ENCODE results near the gene CCDC78. TPM values are rescaled to one million over a fixed set of nuclear protein-coding genes. Genes with fewer than 3 reads are reported as not detected.

Gene CCDC78
- 0.49 TPM for total RNA-seq
- long read RNA-seq = 0 reads

DNA sequence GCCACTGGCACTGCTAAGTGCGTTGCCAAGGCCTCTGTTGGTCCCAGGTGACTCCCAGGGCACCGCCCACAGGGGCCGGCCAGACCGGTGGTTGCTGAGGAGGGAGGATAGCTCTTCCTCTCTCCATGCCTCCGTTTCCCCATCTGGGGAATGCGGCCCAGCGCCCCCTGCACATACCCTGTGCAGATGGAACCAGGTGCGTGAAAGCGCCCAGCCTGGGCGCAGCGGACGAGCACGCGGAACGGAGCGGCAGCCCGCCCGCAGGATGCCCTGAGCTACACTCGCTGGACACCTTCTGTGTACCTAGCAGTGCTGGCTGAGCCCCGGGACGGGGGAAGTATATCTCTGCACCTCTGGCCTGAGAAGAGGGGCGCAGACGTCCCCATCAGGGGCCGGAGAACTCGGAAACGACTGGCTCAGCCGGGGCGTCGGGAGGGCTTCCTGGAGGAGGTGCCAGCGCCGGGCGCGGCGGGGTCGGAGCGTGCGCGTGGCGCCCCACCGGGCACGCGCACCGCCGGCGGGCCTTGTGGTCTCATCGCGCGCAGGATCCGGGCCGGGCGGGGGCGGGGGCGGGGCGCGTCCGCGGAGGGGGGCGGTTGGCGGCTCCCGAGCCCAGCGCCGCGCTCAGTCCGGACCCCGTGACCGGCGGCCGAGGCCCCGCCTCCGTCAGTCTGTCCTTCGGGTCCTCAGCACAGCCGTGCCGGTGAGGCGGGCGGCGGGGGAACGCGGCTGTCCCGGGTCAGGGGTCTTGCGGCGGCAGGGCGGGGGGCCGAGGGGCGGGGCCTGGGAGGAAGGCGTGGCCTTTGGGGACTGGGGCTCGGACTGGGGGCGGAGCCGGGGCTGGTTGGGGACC, at the start of gene CCDC78, which contains the start of gene HAGHL:
Gene CCDC78 (minus strand): TSS at position 6 of the 853 bp plus-strand sequence. CDS start 76 bp downstream, outside the sequence.
Gene HAGHL (plus strand): TSS at position 669 of the 853 bp plus-strand sequence. CDS start 404 bp downstream, outside the sequence.
- peak; percentile 45 for ATAC-seq
- no peak for DNase-seq (ENCODE audit: missing footprints)
- intact Hi-C loops (cut with DNase I) = no loop called here

GRCh38 chr16:775236-775796, 49.1 kb upstream of the CCDC78 start:
- ATAC-seq (peak; percentile 3), DNase-seq (ENCODE audit: missing footprints) (no peak)
- intact Hi-C loops (cut with DNase I) = no loop called here

DNA sequence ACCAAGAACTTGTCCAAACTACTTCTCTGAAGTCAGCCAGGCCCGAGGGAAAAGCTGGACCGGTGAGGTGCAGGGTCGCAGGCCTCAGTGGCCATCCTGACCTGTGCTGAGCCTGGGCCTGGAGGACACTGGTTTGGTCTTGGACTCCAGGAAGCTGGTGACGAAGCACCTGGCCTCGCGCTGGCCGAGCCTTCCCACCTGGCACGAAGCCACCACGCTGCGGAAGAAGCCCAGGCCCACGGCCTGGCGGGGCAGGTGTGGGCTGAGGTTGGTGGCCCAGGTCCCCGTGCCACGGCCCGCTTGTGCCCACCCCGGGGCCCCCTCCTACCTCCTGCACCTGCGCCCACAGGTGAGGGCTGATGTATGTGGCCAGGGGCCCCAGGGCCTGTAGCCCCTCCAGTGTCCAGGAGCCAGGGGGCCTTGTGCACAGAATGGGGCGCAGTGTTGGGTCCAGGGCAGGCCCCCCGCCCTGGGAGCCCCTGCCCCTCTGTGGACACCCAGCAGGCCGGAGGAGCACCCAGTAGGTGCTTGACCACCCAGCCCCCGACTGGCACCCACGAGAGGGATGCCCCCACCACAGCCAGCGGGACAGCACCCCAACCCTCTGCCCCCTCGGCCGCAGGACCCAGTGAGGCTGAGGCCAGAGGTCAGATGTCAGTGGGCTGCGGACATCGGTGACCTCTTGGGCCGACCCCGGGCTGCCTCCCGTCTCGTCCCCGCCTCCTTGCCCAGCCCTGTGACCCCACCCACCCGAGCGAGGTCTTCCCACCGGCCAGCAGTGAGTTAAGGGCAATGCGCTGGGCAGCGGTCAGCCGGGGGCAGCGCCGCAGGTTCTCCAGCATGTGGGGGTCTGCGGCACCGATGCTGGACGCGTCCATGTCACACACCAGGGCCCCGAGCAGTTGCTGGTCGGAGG, 48.1 kb upstream of the CCDC78 start:
- intact Hi-C loops (cut with DNase I) = no loop called here
- no peak for DNase-seq (ENCODE audit: missing footprints)
- ATAC-seq = no peak

DNA sequence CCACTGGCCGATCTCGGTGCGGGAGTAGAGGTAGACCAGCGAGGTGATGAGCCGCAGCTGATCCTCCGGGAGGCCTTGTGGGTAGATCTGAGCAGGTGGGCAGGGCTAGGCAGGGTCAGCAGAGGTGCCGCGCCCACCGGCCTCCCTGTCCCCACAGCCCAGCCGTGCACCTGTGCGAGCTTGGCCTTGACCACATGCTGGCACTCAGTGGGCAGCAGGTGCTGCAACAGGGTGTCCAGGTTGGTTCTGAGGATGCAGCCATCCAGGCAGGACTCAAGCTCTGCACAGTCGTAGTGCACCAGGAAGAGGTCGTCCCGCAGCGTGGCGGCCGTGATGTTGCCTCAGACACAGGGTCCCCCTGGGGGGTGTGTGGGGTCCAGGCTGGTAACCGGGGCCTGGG, 46.7 kb upstream of the CCDC78 start:
- ATAC-seq (no peak), DNase-seq (ENCODE audit: missing footprints) (no peak)
- intact Hi-C loops (cut with DNase I) = no loop called here

DNA sequence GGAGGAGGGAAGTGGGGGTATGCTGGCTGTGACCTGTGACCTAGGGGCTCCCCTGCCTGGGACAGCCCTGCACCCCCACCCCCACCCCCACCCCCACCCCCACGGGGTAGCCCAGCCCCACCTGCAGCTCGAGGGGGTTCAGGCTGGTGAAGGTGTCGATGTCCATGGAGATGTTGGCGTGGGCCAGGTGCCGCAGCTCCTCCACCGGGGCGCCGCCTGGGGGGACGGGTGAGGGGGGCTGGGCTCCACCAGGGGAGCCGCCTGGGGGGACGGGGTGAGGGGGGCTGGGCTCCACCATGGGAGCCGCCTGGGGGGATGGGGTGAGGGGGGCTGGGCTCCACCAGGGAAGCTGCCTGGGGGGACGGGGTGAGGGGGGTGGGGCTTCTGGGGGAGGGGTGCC, 44.2 kb upstream of the CCDC78 start:
- no peak for ATAC-seq
- intact Hi-C loops (cut with DNase I) = no loop called here
- DNase-seq (ENCODE audit: missing footprints) = no peak

DNA sequence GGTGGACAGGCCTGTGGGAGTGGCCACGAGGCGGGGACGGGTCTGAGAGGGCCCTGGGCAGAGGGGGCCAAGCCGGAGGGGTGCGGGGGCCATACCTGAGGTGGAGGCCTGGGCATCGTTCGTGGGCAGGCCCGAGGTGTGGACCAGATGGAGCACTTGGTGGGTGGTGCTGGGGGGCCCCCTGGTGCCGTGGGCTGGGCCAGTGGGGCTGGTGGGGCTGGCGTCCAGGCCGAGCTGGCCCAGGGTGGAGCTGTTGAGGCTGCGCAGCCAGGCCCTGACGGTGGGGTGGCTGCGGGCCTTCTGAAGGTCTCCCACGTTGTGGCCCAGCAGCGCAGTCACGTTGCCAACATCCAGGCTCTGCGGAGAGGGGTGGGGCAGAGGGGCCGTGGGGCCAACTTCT, 43.7 kb upstream of the CCDC78 start:
- ATAC-seq (no peak), DNase-seq (ENCODE audit: missing footprints) (no peak)
- intact Hi-C loops (cut with DNase I) = no loop called here

DNA sequence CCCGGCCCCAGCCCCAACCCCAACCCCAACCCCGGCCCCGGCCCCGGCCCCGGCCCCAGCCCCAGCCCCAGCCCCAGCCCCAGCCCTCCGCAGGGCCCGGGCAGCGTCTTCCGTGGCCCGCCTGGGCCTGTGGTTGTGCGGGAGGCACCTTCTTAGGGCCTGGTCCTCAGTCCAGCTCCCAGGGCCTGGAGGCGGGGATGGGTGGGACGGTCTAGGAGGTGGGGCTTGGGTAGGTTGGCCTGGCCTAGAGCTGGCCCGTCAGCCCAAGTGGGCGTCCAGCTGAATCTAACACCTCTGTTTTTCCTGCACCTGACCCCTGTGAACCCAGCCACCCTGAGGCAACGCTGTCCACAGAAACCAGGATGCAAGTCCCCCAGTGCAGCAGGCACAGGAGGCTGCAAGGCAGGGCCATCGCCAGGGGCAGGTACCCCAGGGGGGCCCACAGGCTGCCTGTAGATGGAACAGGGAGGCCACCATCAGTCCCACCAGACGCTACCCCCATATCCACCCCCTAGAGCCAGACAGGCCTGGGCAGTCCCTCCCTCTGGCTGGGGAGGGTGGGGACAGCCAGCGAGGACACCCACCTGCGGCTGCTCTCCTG, 43.0 kb upstream of the CCDC78 start:
- no peak for ATAC-seq
- DNase-seq (ENCODE audit: missing footprints) = peak; percentile 1
- intact Hi-C loops (cut with DNase I) = no loop called here

GRCh38 chr16:768428-768827, 42.2 kb upstream of the CCDC78 start:
- intact Hi-C loops (cut with DNase I) = no loop called here
- DNase-seq (ENCODE audit: missing footprints) = peak; percentile 65
- no peak for ATAC-seq

DNA sequence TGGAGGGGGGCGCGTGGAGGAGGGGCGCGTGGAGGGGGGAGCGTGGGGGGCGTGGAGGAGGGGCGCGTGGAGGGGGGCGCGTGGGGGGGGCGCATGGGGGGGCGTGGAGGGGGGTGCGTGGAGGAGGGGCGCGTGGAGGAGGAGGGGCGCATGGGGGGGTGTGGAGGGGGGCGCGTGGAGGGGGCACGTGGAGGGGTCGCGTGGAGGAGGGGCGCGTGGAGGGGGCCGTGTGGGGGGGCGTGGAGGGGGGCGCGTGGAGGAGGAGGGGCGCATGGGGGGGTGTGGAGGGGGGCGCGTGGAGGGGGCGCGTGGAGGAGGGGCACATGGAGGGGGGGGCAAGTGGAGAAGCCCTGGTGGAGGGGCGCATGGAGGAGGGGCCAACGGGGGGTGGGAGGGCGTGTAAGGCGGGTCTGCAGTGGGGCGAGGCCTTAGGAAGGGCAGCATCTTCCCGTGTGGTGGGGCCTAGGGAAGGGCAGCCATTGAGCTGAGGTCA, 41.5 kb upstream of the CCDC78 start:
- DNase-seq (ENCODE audit: missing footprints) (no peak), ATAC-seq (no peak)
- intact Hi-C loops (cut with DNase I) = no loop called here

- intact Hi-C loops (cut with DNase I) = no loop called here
- no peak for ATAC-seq
- peak; percentile 11 for DNase-seq (ENCODE audit: missing footprints)
Observed at GRCh38 chr16:766820-767640, 40.8 kb upstream of the CCDC78 start.

DNA sequence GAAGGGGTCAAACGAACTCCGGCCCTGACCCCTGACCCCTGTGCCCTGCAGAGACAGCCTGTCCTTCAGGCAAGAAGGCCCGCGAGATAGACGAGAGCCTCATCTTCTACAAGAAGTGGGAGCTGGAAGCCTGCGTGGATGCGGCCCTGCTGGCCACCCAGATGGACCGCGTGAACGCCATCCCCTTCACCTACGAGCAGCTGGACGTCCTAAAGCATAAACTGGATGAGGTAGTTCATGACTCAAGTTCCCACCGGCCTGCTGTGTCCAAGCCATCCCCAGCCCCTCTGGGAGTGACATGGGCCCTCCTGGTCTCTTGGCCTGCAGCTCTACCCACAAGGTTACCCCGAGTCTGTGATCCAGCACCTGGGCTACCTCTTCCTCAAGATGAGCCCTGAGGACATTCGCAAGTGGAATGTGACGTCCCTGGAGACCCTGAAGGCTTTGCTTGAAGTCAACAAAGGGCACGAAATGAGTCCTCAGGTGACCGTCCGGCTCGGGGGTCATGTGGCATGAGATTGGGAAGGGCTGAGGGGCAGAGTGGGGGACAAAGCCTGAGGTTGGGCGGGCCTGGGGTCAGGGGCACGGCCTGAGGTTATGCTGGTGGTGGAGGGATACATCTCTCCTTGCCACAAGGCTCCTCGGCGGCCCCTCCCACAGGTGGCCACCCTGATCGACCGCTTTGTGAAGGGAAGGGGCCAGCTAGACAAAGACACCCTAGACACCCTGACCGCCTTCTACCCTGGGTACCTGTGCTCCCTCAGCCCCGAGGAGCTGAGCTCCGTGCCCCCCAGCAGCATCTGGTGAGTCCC, 40.0 kb upstream of the CCDC78 start:
- ATAC-seq (no peak), DNase-seq (ENCODE audit: missing footprints) (peak; percentile 37)
- intact Hi-C loops (cut with DNase I) = no loop called here

DNA sequence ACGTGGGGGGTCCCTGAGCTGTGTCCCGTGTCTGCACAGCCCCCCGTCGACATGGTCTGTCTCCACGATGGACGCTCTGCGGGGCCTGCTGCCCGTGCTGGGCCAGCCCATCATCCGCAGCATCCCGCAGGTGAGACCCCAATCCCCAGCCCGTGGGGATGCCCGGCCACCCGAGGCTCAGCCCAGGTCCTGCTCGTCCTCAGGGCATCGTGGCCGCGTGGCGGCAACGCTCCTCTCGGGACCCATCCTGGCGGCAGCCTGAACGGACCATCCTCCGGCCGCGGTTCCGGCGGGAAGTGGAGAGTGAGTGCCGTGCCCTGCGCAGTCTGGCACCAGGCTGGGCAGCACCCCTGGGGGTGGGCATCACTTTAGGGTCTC, 39.2 kb upstream of the CCDC78 start:
- intact Hi-C loops (cut with DNase I) = no loop called here
- peak; percentile 66 for DNase-seq (ENCODE audit: missing footprints)
- no peak for ATAC-seq

DNA sequence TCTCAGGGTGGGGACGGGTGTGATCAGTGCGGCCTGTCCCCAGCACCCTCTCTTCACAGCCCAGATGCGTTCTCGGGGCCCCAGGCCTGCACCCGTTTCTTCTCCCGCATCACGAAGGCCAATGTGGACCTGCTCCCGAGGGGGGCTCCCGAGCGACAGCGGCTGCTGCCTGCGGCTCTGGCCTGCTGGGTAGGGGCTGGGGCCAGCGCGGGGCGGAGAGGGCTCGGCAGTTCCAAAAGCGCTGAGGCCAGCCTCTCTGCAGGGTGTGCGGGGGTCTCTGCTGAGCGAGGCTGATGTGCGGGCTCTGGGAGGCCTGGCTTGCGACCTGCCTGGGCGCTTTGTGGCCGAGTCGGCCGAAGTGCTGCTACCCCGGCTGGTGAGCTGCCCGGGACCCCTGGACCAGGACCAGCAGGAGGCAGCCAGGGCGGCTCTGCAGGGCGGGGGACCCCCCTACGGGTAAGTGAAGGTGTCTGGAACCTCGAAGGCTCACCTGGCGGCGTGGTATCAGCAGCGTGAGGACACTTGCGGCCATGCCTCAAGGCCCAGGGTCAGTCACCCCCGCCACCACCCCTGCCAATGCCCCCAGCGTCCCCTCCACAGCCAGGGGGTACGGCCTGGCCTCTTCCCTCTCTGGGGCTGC, 38.7 kb upstream of the CCDC78 start:
- no peak for ATAC-seq
- DNase-seq (ENCODE audit: missing footprints) = peak; percentile 65
- intact Hi-C loops (cut with DNase I) = no loop called here

GRCh38 chr16:764184-764750, 38.0 kb upstream of the CCDC78 start:
- DNase-seq (ENCODE audit: missing footprints) (peak; percentile 4), ATAC-seq (no peak)
- intact Hi-C loops (cut with DNase I) = no loop called here

DNA sequence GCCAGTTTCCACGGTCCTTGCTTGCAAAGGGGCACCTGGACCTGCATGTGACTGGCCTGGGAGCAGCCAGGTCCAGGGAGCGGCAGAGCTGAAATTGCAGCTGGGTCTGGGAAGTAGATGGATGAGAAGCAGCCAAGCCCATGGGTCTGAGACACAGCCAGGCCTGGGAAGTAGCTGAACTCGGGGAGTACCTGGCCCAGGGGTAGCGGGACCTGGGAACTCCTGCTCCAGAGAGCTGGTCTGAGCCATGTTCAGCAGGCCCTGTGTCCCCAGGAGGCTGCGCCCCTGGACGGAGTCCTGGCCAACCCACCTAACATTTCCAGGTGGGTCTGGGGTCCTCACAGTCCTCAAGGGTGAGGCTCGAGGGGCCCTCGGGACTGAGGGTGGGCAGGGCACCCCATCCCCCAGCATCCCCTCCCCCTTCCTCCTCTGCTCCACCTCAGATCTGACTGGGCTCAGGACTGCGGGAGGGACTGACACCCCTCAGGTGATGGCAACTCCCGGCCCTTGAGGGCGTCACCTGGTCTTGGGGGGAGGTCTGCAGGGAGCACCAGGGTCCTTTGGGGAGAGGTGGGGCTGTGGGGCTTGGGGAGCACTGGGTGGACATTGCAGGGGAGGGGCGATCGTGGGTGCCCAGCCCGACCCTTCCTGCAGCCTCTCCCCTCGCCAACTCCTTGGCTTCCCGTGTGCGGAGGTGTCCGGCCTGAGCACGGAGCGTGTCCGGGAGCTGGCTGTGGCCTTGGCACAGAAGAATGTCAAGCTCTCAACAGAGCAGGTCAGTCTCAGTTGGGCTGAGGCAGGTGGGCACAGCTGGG, 37.3 kb upstream of the CCDC78 start:
- intact Hi-C loops (cut with DNase I) = no loop called here
- ATAC-seq (no peak), DNase-seq (ENCODE audit: missing footprints) (peak; percentile 28)
